H1 (cell line): ENCODE results near the gene PTP4A1. TPM values are rescaled to one million over a fixed set of nuclear protein-coding genes. Genes with fewer than 3 reads are reported as not detected.

ENCODE experiments used
- CTCF ChIA-PET: fragments of 300-600 bp; sonication (Branson Sonifier 250); formaldehyde crosslinking; loops from one replicate; lab custom pipeline; 2021; ENCODE audit not compliant: partially characterized antibody; lab: Charles Lee
- POLR2A ChIA-PET: fragments of 300-600 bp; sonication (Branson Sonifier 250); formaldehyde crosslinking; loops from one replicate; lab custom pipeline; 2021; ENCODE audit warnings: inconsistent platforms; ENCODE audit not compliant: partially characterized antibody; lab: Charles Lee
- DNase-seq, 2 experiments: peaks; one replicate each; pipeline versions ENCODE4 v3.0.0 to v3.0.0-alpha.2; 2010 to 2022; ENCODE audit warnings: low spot score in 2 of 2, low read depth in 1 of 2, mixed read lengths in 1 of 2
- FAIRE-seq: peaks from 2 replicates; lab custom pipeline; 2011; peaks lifted over from hg19 to GRCh38; lab: Jason Lieb, UNC
- H2AFZ ChIP-seq: 2 replicates; pipeline ENCODE4 v1.8.1; 2012; ENCODE audit warnings: low read length, inconsistent platforms
- H2AK5ac ChIP-seq: 2 replicates; pipeline ENCODE4 v1.6.1; 2013; ENCODE audit warnings: low read depth, low read length
- H2BK120ac ChIP-seq: replicated peaks from 2 replicates; pipeline ENCODE3; 2013; ENCODE audit warnings: low read depth, low read length, inconsistent platforms
- H2BK12ac ChIP-seq: 2 replicates; pipeline ENCODE4 v1.6.1; 2013; ENCODE audit warnings: low read depth, low read length
- H2BK15ac ChIP-seq: 2 replicates; pipeline ENCODE4 v1.6.1; 2013; ENCODE audit warnings: low read length
- H2BK20ac ChIP-seq: 2 replicates; pipeline ENCODE4 v1.6.1; 2013; ENCODE audit warnings: low read length
- H2BK5ac ChIP-seq: 2 replicates; pipeline ENCODE4 v1.6.1; 2013; ENCODE audit warnings: low read depth, low read length
- H3K14ac ChIP-seq: 2 replicates; pipeline ENCODE4 v1.6.1; 2013; ENCODE audit warnings: inconsistent platforms; ENCODE audit not compliant: insufficient read length
- H3K18ac ChIP-seq: 2 replicates; pipeline ENCODE4 v1.6.1; 2013; ENCODE audit warnings: low read length; ENCODE audit errors: extremely low read depth
- H3K23ac ChIP-seq: 2 replicates; pipeline ENCODE4 v1.6.1; 2013; ENCODE audit warnings: inconsistent platforms; ENCODE audit not compliant: insufficient read length
- H3K23me2 ChIP-seq: 2 replicates; pipeline ENCODE4 v1.6.1; 2013; ENCODE audit warnings: low read depth, low read length
- H3K27ac ChIP-seq: 2 replicates; pipeline ENCODE4 v1.6.1; 2011; ENCODE audit warnings: low read depth, low read length, inconsistent platforms
- H3K27me3 ChIP-seq, 4 experiments: replicated peaks in 1 of 4; 1 replicate in 1 of 4; 2 replicates in 3 of 4; pipeline versions ENCODE4 v1.6.1 to v1.8.1; 2011 to 2013; ENCODE audit warnings: low read length in 3 of 4, mild to moderate bottlenecking in 3 of 4, inconsistent platforms in 2 of 4, mixed read lengths in 2 of 4, moderate library complexity in 1 of 4; ENCODE audit not compliant: control insufficient read depth in 3 of 4, insufficient read depth in 3 of 4; ENCODE audit errors: extremely low read depth in 1 of 4
- H3K36me3 ChIP-seq, 4 experiments: 2 replicates each; pipeline versions ENCODE4 v1.6.1 to v1.8.1; 2011 to 2013; ENCODE audit warnings: mild to moderate bottlenecking in 4 of 4, low read length in 3 of 4, moderate library complexity in 2 of 4, control low read depth in 1 of 4, inconsistent platforms in 1 of 4; ENCODE audit not compliant: insufficient read depth in 4 of 4, control insufficient read depth in 2 of 4
- H3K4ac ChIP-seq: replicated peaks from 2 replicates; pipeline ENCODE3; 2013; ENCODE audit warnings: low read length, low read depth, mixed read lengths, inconsistent platforms; ENCODE audit not compliant: insufficient read length
- H3K4me1 ChIP-seq, 4 experiments: replicated peaks in 1 of 4; 1 replicate in 1 of 4; 2 replicates in 3 of 4; pipeline versions ENCODE4 v1.6.1 to v1.8.1; 2011 to 2013; ENCODE audit warnings: low read length in 3 of 4, inconsistent platforms in 2 of 4, mixed read lengths in 1 of 4; ENCODE audit not compliant: insufficient read depth in 4 of 4, control insufficient read depth in 3 of 4
- H3K4me2 ChIP-seq, 2 experiments: 2 replicates each; pipeline versions ENCODE4 v1.6.1 to v1.8.1; 2011 to 2013; ENCODE audit warnings: low read depth in 2 of 2, low read length in 2 of 2, control low read depth in 1 of 2, inconsistent platforms in 1 of 2, mild to moderate bottlenecking in 1 of 2; ENCODE audit not compliant: insufficient read depth in 1 of 2
- H3K4me3 ChIP-seq, 4 experiments: fragments of 200-600, 300-600 bp in 1 of 4; sonication (generic), shearing (Covaris generic), sonication (Bioruptor Twin) in 1 of 4; 2 replicates each; pipeline versions ENCODE4 v1.5.1 to v1.8.1; 2011 to 2016; ENCODE audit warnings: low read length in 4 of 4, low read depth in 3 of 4, control low read depth in 2 of 4, inconsistent platforms in 2 of 4, mild to moderate bottlenecking in 2 of 4, mixed read lengths in 1 of 4, moderate library complexity in 1 of 4; ENCODE audit not compliant: insufficient read depth in 2 of 4; ENCODE audit errors: extremely low read depth in 1 of 4
- H3K56ac ChIP-seq: replicated peaks from 2 replicates; pipeline ENCODE3; 2013; ENCODE audit warnings: low read depth, mild to moderate bottlenecking, mixed read lengths, low read length, inconsistent platforms; ENCODE audit not compliant: insufficient read length
- H3K79me1 ChIP-seq: 2 replicates; pipeline ENCODE4 v1.6.1; 2013; ENCODE audit warnings: low read depth, low read length, control low read depth
- H3K79me2 ChIP-seq, 2 experiments: 2 replicates each; pipeline versions ENCODE4 v1.6.1 to v1.8.1; 2012 to 2013; ENCODE audit warnings: low read length in 2 of 2, mild to moderate bottlenecking in 2 of 2, inconsistent platforms in 1 of 2; ENCODE audit not compliant: insufficient read depth in 2 of 2, control insufficient read depth in 1 of 2
- H3K9ac ChIP-seq, 4 experiments: replicated peaks in 1 of 4; 1 replicate in 1 of 4; 2 replicates in 3 of 4; pipeline versions ENCODE4 v1.6.1 to v1.8.1; 2011 to 2013; ENCODE audit warnings: low read depth in 3 of 4, low read length in 3 of 4, control low read depth in 2 of 4, mild to moderate bottlenecking in 2 of 4, moderate library complexity in 2 of 4, inconsistent platforms in 1 of 4; ENCODE audit errors: extremely low read depth in 1 of 4
- H3K9me3 ChIP-seq, 2 experiments: 2 replicates each; pipeline versions ENCODE4 v1.6.1 to v1.8.1; 2012 to 2013; ENCODE audit warnings: mild to moderate bottlenecking in 2 of 2, moderate library complexity in 2 of 2, control low read depth in 1 of 2, inconsistent platforms in 1 of 2, low read depth in 1 of 2, low read length in 1 of 2, mixed read lengths in 1 of 2; ENCODE audit not compliant: insufficient read depth in 2 of 2
- H4K20me1 ChIP-seq, 2 experiments: replicated peaks in 1 of 2; 2 replicates each; pipeline versions ENCODE3 to v1.8.1; 2011 to 2013; ENCODE audit warnings: inconsistent platforms in 2 of 2, low read length in 2 of 2, mild to moderate bottlenecking in 1 of 2; ENCODE audit not compliant: insufficient read depth in 2 of 2, control insufficient read depth in 1 of 2
- H4K5ac ChIP-seq: 2 replicates; pipeline ENCODE4 v1.6.1; 2013; ENCODE audit warnings: low read length, low read depth, mixed read lengths, inconsistent platforms; ENCODE audit not compliant: insufficient read length
- H4K8ac ChIP-seq: 2 replicates; pipeline ENCODE4 v1.8.0; 2013; ENCODE audit warnings: mild to moderate bottlenecking, moderate library complexity, low read length, inconsistent platforms; ENCODE audit not compliant: insufficient read depth; ENCODE audit errors: extremely low read depth
- H4K91ac ChIP-seq: replicated peaks from 2 replicates; pipeline ENCODE3; 2013; ENCODE audit warnings: low read length, mixed read lengths, inconsistent platforms; ENCODE audit not compliant: insufficient read length
- BACH1 ChIP-seq: IDR thresholded peaks from 2 replicates; pipeline ENCODE4 v1.6.1; 2012; ENCODE audit warnings: low read length, improper control_type of control experiment
- BRCA1 ChIP-seq: IDR thresholded peaks from 2 replicates; pipeline ENCODE4 v1.6.1; 2012; ENCODE audit warnings: low read depth, low read length, improper control_type of control experiment
- CEBPB ChIP-seq: IDR thresholded peaks from 2 replicates; pipeline ENCODE4 v1.6.1; 2012; ENCODE audit warnings: low read depth, low read length
- E2F6 ChIP-seq: IDR thresholded peaks from 2 replicates; pipeline ENCODE4 v1.6.1; 2012; ENCODE audit warnings: inconsistent platforms
- EZH2 ChIP-seq: fragments of 200-600 bp; sonication (generic); IDR thresholded peaks from 2 replicates; pipeline ENCODE4 v1.7.1; 2012; ENCODE audit warnings: low read depth, mild to moderate bottlenecking, moderate library complexity, low read length, inconsistent platforms; ENCODE audit not compliant: severe bottlenecking
- GABPA ChIP-seq: IDR thresholded peaks from 2 replicates; pipeline ENCODE4 v1.6.1; 2011; ENCODE audit warnings: mild to moderate bottlenecking, low read length, moderate library complexity, borderline replicate concordance; ENCODE audit not compliant: insufficient read depth
- GTF2F1 ChIP-seq: IDR thresholded peaks from 2 replicates; pipeline ENCODE4 v1.6.1; 2012; ENCODE audit warnings: low read depth, low read length, improper control_type of control experiment, borderline replicate concordance
- HDAC2 ChIP-seq, 2 experiments: fragments of 300-600 bp in 1 of 2; sonication (generic) in 1 of 2; IDR thresholded peaks; 2 replicates each; pipeline ENCODE4 v1.6.1; 2011 to 2012; ENCODE audit warnings: low read depth in 2 of 2, low read length in 2 of 2, mild to moderate bottlenecking in 2 of 2, moderate library complexity in 2 of 2, borderline replicate concordance in 1 of 2, inconsistent platforms in 1 of 2
- KDM5A ChIP-seq: fragments of 200-600 bp; IDR thresholded peaks from 2 replicates; pipeline ENCODE4 v1.7.1; 2012; ENCODE audit warnings: mild to moderate bottlenecking, low read length, inconsistent platforms, mixed read lengths
- NRF1 ChIP-seq: IDR thresholded peaks from 2 replicates; pipeline ENCODE4 v1.6.1; 2011; ENCODE audit warnings: mild to moderate bottlenecking, low read depth, low read length, improper control_type of control experiment
- POU5F1 ChIP-seq: IDR thresholded peaks from 2 replicates; pipeline ENCODE4 v1.6.1; 2011; ENCODE audit warnings: low read depth, mild to moderate bottlenecking, low read length, moderate library complexity
- RFX5 ChIP-seq: IDR thresholded peaks from 2 replicates; pipeline ENCODE4 v1.6.1; 2011; ENCODE audit warnings: low read depth, low read length, improper control_type of control experiment, borderline replicate concordance
- SIRT6 ChIP-seq: IDR thresholded peaks from one replicate; pipeline ENCODE4 v1.7.1; 2012; ENCODE audit warnings: low read length, inconsistent platforms
- SP1 ChIP-seq: IDR thresholded peaks from 2 replicates; pipeline ENCODE4 v1.6.1; 2011; ENCODE audit warnings: low read depth, low read length
- SP2 ChIP-seq: IDR thresholded peaks from 2 replicates; pipeline ENCODE4 v1.6.1; 2012; ENCODE audit warnings: mild to moderate bottlenecking, low read length, inconsistent platforms
- WGBS, 2 experiments: shearing (Covaris generic) in 1 of 2; methylation state at CpG; one replicate each; pipeline versions ENCODE4 v1.1.6 to v1.1.7; 2013 to 2015; ENCODE audit warnings: low lambda C conversion rate in 2 of 2, mixed read lengths in 2 of 2, inconsistent platforms in 1 of 2, low coverage in 1 of 2, missing lambda C conversion rate in 1 of 2; ENCODE audit not compliant: insufficient replicate concordance in 2 of 2, insufficient coverage in 1 of 2, insufficient read length in 1 of 2; ENCODE audit errors: extremely low coverage in 1 of 2, missing lambda C conversion rate in 1 of 2; 5-methylcytosine and 5-hydroxymethylcytosine counted together
- polyA plus RNA-seq, 7 experiments: library from polyadenylated mRNA; depleted of rRNA in 3 of 7; stranded (reverse) in 5 of 7; unstranded in 2 of 7; fragments of >200 nt in 5 of 7; fragments of 200-250 nt in 2 of 7; gene quantifications; 1 replicate in 5 of 7; 2 replicates in 1 of 7; 4 replicates in 1 of 7; pipeline versions ENCODE4 v1.2.1 to v1.2.3, GENCODE V29; 2011 to 2013; ENCODE audit warnings: missing spikeins in 2 of 7, mixed read lengths in 2 of 7
- total RNA-seq: library from RNA; stranded (reverse); fragmentation: NEBNext Ultra II Directional; extraction: Animal tissue kit (Norgen Biotek cat#: 25700); gene quantifications from 2 replicates; pipeline ENCODE4 v1.2.1, GENCODE V29; 2021

PTP4A1 gene
- total and polyA plus RNA-seq, 2 of the 8 experiments (the other 6 are each of a cell fraction or from before 2014, with no cell fraction given), result 21.1 to 76.3 TPM

- no peak overlapping the region for H2BK120ac ChIP-seq
- H3K79me1 ChIP-seq, result no peaks in the 10 kb centered on the region
- CTCF ChIA-PET, result interaction anchor here (0.6 to 3.8 kb wide), 2 partner anchors 12 to 232 kb away, joined by 3 to 24 read pairs; no protein-coding TSS in a partner anchor
- no peak overlapping the region for H4K91ac ChIP-seq
- no peak overlapping the region for H3K56ac ChIP-seq
- no peak for FAIRE-seq
- no peak overlapping the region for H4K8ac ChIP-seq
- no peak overlapping the region for H3K27ac ChIP-seq
- no peaks in the 10 kb centered on the region for H3K27me3 ChIP-seq
- H2AFZ ChIP-seq, result no peak overlapping the region
- H4K5ac ChIP-seq, result no peak overlapping the region
- H3K4me1 ChIP-seq, result no peaks in the 10 kb centered on the region
- H2BK12ac ChIP-seq, result no peak overlapping the region
- no peak overlapping the region for H3K14ac ChIP-seq
- POLR2A ChIA-PET, result interaction anchor here (1.4 kb wide), 1 partner anchor 37 kb away, joined by 4 read pairs; no protein-coding TSS in a partner anchor
- H3K9me3 ChIP-seq, result no peaks in the 10 kb centered on the region
- no peak overlapping the region for H3K4me3 ChIP-seq
- H3K4ac ChIP-seq, result no peak overlapping the region
- H3K23ac ChIP-seq, result no peak overlapping the region
- no peak overlapping the region for H3K4me2 ChIP-seq
- no peaks in the 10 kb centered on the region for H3K79me2 ChIP-seq
- H3K9ac ChIP-seq, result no peak overlapping the region
- H3K18ac ChIP-seq, result no peak overlapping the region
- 86% methylated on average over 1 of the region's 1 CpG; no CpG with 5 or more reads in 1 of the 2 experiments for WGBS, 2 experiments
- H3K36me3 ChIP-seq, result no peaks in the 10 kb centered on the region
- no peak overlapping the region for H2BK15ac ChIP-seq
- no peak overlapping the region for H2AK5ac ChIP-seq
- DNase-seq, result no peak
- H2BK20ac ChIP-seq, result no peak overlapping the region
- H3K23me2 ChIP-seq, result no peaks in the 10 kb centered on the region; the same call in 1 of the 2 replicates
- no peaks in the 10 kb centered on the region for H4K20me1 ChIP-seq
- H2BK5ac ChIP-seq, result no peak overlapping the region
- TF ChIP-seq SP1, result no peak
- no peak for TF ChIP-seq NRF1
- TF ChIP-seq GABPA, result no peak
- no peak for TF ChIP-seq BACH1
- no peak for TF ChIP-seq RFX5
- TF ChIP-seq BRCA1, result no peak
- TF ChIP-seq GTF2F1, result no peak
- TF ChIP-seq SP2, result no peak
- TF ChIP-seq EZH2, result no peak
- TF ChIP-seq POU5F1, result no peak
- TF ChIP-seq SIRT6, result no peak
- TF ChIP-seq KDM5A, result no peak
- TF ChIP-seq CEBPB, result no peak
- no peak for TF ChIP-seq HDAC2 (IDR thresholded peaks at IDR 0.05; ENCODE audit: borderline replicate concordance in 1 of 2, low read depth in 2 of 2, low read length in 2 of 2)
- no peak for TF ChIP-seq E2F6
These were observed 38.7 kb downstream of the PTP4A1 start for GRCh38 chr6:63610944-63611343.
